Nephron (organoid): ENCODE results near the gene NXPE4.

Experiments used
- H3K27ac Mint-ChIP-seq, 3 experiments: 2 replicates each; pipeline ENCODE4 v1.8.0; 2020; ENCODE audit warnings: mixed read lengths in 3 of 3, mild to moderate bottlenecking in 2 of 3, moderate library complexity in 1 of 3
- H3K27me3 Mint-ChIP-seq: 2 replicates; pipeline ENCODE4 v1.8.0; 2021; ENCODE audit warnings: low read depth, mild to moderate bottlenecking, moderate library complexity, mixed read lengths
- H3K36me3 Mint-ChIP-seq: 2 replicates; pipeline ENCODE4 v1.8.0; 2020; ENCODE audit warnings: low read depth, mixed read lengths
- H3K4me1 Mint-ChIP-seq: 2 replicates; pipeline ENCODE4 v1.8.0; 2020; ENCODE audit warnings: mixed read lengths
- H3K4me3 Mint-ChIP-seq, 3 experiments: 2 replicates each; pipeline ENCODE4 v1.8.0; 2020; ENCODE audit warnings: mild to moderate bottlenecking in 3 of 3, mixed read lengths in 3 of 3, moderate library complexity in 2 of 3
- H3K9me3 Mint-ChIP-seq: 2 replicates; pipeline ENCODE4 v1.8.0; 2020; ENCODE audit warnings: mixed read lengths
- TF ChIP-seq, protein P1 (sequence below), 3 experiments: fragments of 200-600 bp; sonication (generic); IDR thresholded peaks; one replicate each; pipeline ENCODE4 v1.5.0; 2021; ENCODE audit warnings: antibody characterized with exemption in 3 of 3; ENCODE audit not compliant: unreplicated experiment in 3 of 3

Gene NXPE4

DNA sequence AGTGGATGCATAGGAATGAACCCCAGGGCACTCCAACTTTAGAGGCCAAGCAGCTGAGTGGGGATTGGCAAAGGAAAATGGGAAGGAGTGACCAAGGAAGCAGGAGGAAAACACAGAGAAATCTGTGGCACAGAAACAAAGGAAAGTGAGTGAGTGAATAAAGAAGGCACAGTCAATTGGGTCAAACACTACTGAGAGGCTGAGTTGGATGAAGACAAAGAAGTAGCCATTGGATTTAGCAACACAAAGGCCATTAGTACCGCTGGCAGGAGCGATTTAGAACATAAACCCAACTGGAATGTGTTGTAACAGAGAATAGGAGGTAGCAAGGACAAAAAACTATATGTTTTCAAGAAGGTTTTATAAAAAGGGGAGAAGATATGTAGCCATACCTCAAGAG is 29.3 kb downstream of the NXPE4 start:
- Mint-ChIP-seq H3K27ac (no peak overlapping the region), H3K4me1 (no peaks in the 10 kb centered on the region), H3K36me3 (no peaks in the 10 kb centered on the region), H3K9me3 (no peaks in the 10 kb centered on the region), H3K4me3 (no peak overlapping the region), H3K27me3 (peaks cover 4% of the 10 kb centered on the region)
- TF ChIP-seq, protein P1, sequence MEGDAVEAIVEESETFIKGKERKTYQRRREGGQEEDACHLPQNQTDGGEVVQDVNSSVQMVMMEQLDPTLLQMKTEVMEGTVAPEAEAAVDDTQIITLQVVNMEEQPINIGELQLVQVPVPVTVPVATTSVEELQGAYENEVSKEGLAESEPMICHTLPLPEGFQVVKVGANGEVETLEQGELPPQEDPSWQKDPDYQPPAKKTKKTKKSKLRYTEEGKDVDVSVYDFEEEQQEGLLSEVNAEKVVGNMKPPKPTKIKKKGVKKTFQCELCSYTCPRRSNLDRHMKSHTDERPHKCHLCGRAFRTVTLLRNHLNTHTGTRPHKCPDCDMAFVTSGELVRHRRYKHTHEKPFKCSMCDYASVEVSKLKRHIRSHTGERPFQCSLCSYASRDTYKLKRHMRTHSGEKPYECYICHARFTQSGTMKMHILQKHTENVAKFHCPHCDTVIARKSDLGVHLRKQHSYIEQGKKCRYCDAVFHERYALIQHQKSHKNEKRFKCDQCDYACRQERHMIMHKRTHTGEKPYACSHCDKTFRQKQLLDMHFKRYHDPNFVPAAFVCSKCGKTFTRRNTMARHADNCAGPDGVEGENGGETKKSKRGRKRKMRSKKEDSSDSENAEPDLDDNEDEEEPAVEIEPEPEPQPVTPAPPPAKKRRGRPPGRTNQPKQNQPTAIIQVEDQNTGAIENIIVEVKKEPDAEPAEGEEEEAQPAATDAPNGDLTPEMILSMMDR (IDR thresholded peaks at IDR 0.05; ENCODE audit: unreplicated experiment in 3 of 3), result no peak

DNA sequence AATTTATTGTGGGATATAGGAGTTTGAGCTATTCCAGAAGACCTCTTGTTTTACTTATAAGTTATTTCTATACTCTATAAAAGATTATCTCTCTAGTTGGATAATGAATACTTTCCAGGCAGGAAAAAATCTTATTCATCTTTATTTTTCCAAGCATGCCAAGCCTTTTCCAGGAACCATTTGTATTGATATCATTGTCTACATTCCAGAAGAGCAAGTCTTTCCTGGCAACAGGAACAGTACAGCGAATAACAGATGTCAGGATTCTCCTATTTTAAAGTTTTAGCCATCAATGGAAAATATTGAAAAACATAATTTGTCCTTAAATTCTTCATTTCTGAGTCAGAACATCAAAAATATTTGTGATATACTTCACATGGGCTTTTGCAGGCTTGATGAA is 30.8 kb downstream of the NXPE4 start:
- H3K27me3 Mint-ChIP-seq, result peaks cover 4% of the 10 kb centered on the region
- no peak overlapping the region for H3K4me3 Mint-ChIP-seq
- TF ChIP-seq, protein P1 (IDR thresholded peaks at IDR 0.05; ENCODE audit: unreplicated experiment in 3 of 3), result no peak
- no peaks in the 10 kb centered on the region for H3K36me3 Mint-ChIP-seq
- H3K4me1 Mint-ChIP-seq, result no peaks in the 10 kb centered on the region
- H3K9me3 Mint-ChIP-seq, result no peaks in the 10 kb centered on the region
- no peak overlapping the region for H3K27ac Mint-ChIP-seq

DNA sequence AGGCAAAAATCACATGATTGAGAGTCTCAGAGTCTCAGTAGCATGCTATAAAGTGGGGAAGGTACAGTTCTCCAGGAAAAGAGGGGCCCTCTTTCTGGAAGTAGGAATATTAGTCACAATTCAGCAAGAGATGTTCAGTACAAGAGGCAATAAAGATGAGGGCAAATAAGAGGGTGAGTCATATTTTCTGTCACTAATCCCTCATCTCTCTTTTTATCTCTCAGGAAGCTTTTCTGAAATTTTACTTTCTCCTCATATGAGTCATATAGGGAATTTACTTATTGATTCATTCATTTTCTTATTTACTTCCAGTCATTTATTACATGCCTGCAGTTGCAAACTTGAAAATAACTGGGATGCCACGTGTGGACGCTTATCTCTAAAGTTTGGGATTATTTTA is 32.5 kb downstream of the NXPE4 start:
- H3K4me3 Mint-ChIP-seq, result no peak overlapping the region
- H3K4me1 Mint-ChIP-seq, result no peaks in the 10 kb centered on the region
- no peak overlapping the region for H3K27ac Mint-ChIP-seq
- TF ChIP-seq, protein P1 (IDR thresholded peaks at IDR 0.05; ENCODE audit: unreplicated experiment in 3 of 3), result no peak
- H3K9me3 Mint-ChIP-seq, result no peaks in the 10 kb centered on the region
- H3K36me3 Mint-ChIP-seq, result no peaks in the 10 kb centered on the region
- peaks cover 4% of the 10 kb centered on the region for H3K27me3 Mint-ChIP-seq

DNA sequence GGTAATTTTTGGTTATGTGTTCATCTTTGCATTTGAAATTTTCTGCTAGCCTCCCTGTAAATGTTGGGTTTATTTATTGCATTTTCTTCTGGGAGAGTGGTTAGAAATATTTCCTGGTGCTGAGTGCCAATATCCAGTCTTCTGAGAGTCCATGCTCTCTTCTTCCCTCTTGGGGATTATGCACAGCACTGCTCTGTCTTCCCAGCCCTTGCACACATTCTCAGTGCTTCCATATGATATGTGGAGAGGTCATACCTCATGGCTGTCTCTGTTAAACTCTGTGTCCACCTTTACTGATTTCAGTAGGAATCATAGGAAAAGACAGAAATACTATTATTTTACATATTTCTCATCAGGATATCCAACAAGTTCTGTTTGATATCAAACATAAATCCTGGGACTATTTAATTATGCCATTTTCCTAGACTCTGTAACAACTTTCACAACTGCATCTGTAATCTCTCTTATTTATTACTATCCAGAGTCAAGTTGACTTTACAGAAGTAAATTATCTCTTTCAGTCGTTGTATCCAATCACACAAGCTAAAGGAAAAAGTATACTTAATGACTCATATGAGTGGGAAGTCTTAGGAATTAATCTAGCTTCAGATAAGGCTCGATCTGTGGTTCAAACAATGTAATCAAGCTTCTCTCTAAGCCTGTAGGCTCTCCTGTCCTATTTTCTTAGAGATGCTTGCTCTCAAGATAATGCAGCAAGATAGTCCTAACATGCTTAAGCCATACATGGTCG is 33.2 kb downstream of the NXPE4 start:
- TF ChIP-seq, protein P1 (IDR thresholded peaks at IDR 0.05; ENCODE audit: unreplicated experiment in 3 of 3), result no peak
- Mint-ChIP-seq H3K4me1 (no peaks in the 10 kb centered on the region), H3K4me3 (no peak overlapping the region), H3K27me3 (peaks cover 4% of the 10 kb centered on the region), H3K9me3 (no peaks in the 10 kb centered on the region), H3K36me3 (no peaks in the 10 kb centered on the region), H3K27ac (no peak overlapping the region)

DNA sequence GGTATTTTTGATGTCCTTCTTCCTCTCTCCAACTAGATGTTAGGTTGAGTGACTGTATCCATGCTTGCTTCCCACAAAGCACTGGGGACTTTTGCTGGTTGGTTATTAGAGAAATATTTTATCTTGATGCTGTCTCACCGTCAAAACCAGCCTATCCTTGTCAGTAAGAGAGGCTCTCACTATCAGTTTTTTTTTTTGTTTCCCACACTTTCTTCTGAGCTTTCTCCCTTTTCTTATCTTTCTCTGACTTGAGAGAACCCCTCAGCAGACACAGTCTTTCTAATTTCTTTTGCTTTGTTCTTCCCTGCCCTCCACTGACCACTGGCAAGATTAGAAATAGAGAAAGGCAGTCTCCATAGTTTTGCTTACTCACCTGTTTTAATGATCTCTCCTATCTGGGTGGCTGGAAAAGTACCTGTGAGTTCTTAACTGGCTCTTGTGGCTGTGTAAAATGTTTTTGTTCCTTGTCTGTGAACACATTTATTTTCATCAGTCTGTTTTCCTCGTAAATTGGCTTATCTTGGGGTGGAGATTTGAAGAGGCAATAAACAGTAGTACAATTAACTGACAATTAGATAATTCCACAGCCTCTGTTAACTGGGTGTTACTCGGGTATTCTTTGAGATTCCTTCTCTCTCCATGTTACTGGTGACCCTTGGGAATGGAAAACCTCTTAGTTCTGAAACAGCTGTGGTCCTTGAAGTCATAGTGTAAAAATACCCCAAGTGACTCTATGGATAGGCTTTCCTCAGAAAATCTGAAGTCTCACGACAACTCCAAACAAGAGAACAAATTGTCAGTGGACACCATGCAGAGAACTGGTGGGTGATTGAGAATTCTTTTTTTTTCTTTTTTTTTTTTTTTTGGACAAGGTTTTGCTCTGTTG is 35.9 kb downstream of the NXPE4 start, which contains the start of gene NXPE1:
NXPE1 (minus strand) TSS at position 457 of the 886 bp plus-strand sequence. CDS start 8,680 bp downstream, outside the sequence.
- peaks cover 4% of the 10 kb centered on the region for H3K27me3 Mint-ChIP-seq
- H3K9me3 Mint-ChIP-seq, result no peaks in the 10 kb centered on the region
- H3K4me1 Mint-ChIP-seq, result no peaks in the 10 kb centered on the region
- no peak within 1 kb of the TSS for H3K4me3 Mint-ChIP-seq
- no peak within 1 kb of the TSS for H3K27ac Mint-ChIP-seq
- no peaks in the 10 kb centered on the region for H3K36me3 Mint-ChIP-seq
- TF ChIP-seq, protein P1 (IDR thresholded peaks at IDR 0.05; ENCODE audit: unreplicated experiment in 3 of 3), result no peak
